Keratinocyte (primary cell): Measurements from ENCODE around the gene PPP6R1.

Source experiments
- CTCF ChIP-seq, 3 experiments: IDR thresholded peaks in 1 of 3; conservative IDR thresholded peaks in 1 of 3; optimal IDR thresholded peaks in 1 of 3; 2 replicates in 2 of 3; 3 replicates in 1 of 3; pipeline versions ENCODE3 to v1.5.1; 2011; ENCODE audit warnings: low read length in 3 of 3, mild to moderate bottlenecking in 3 of 3, moderate library complexity in 2 of 3, control low read depth in 1 of 3, inconsistent platforms in 1 of 3; ENCODE audit not compliant: insufficient read depth in 2 of 3; ENCODE audit errors: extremely low read depth in 1 of 3
- EZH2 ChIP-seq: IDR thresholded peaks from one replicate; pipeline ENCODE4 v1.6.1; 2012; ENCODE audit warnings: inconsistent platforms, mild to moderate bottlenecking, low read length, moderate library complexity

- TF ChIP-seq CTCF (optimal IDR thresholded peaks at IDR 0.05 in 1 of 3, IDR thresholded peaks at IDR 0.05 in 1 of 3, conservative IDR thresholded peaks at IDR 0.05 in 1 of 3; ENCODE audit: extremely low read depth in 1 of 3, insufficient read depth in 2 of 3, low read length in 3 of 3): no peak
- no peak for TF ChIP-seq EZH2
Measured at GRCh38 chr19:55265723-55266386, 7.0 kb upstream of the PPP6R1 start.
